ENCODE measurements around the gene PDZK1IP1.
"Not testable (repeated sequence)": the region's sequence is repeated elsewhere in the genome, so short reads cannot be mapped to it uniquely, and the experiment has no call there.

Gene PDZK1IP1

GRCh38 chr1:47193496-47193895, 3.7 kb upstream of the PDZK1IP1 start:
- DNase-seq: not testable (repeated sequence)

- DNase-seq: peak; percentile 93
Measured at GRCh38 chr1:47192458-47193384, 2.9 kb upstream of the PDZK1IP1 start.

GRCh38 chr1:47191940-47192457, 2.2 kb upstream of the PDZK1IP1 start:
- DNase-seq: no peak

GRCh38 chr1:47190857-47191256, 1.0 kb upstream of the PDZK1IP1 start:
- no peak for DNase-seq

GRCh38 chr1:47190509-47190855, 646 bp upstream of the PDZK1IP1 start:
- DNase-seq: no peak

GRCh38 chr1:47188791-47189785, 748 bp downstream of the PDZK1IP1 start:
- no peak for DNase-seq

GRCh38 chr1:47187926-47188250, 1.9 kb downstream of the PDZK1IP1 start:
- no peak for DNase-seq

GRCh38 chr1:47187231-47187925, 2.5 kb downstream of the PDZK1IP1 start:
- DNase-seq: no peak

GRCh38 chr1:47186267-47187185, 3.3 kb downstream of the PDZK1IP1 start:
- peak; percentile 44 for DNase-seq

GRCh38 chr1:47184822-47185677, 4.8 kb downstream of the PDZK1IP1 start:
- no peak for DNase-seq

- peak; percentile 95 for DNase-seq
Measured at GRCh38 chr1:47184090-47184821, 5.6 kb downstream of the PDZK1IP1 start.

GRCh38 chr1:47183308-47184089, 6.3 kb downstream of the PDZK1IP1 start:
- DNase-seq: peak; percentile 36

GRCh38 chr1:47182676-47183235, 7.1 kb downstream of the PDZK1IP1 start:
- no peak for DNase-seq

GRCh38 chr1:47181955-47182675, 7.7 kb downstream of the PDZK1IP1 start:
- DNase-seq: peak; percentile 40

GRCh38 chr1:47181095-47181954, 8.5 kb downstream of the PDZK1IP1 start:
- DNase-seq: no peak

GRCh38 chr1:47180603-47181094, 9.2 kb downstream of the PDZK1IP1 start:
- DNase-seq: peak; percentile 73

Data from DMS53 (cell line).